ENCODE measurements around the gene SETBP1. TPM values are rescaled to one million over a fixed set of nuclear protein-coding genes. Genes with fewer than 3 reads are reported as not detected.

SETBP1 gene
- total RNA-seq, 4 donors from 2014 or later, result 16.2 to 33.6 (median 24.4) TPM

DNA sequence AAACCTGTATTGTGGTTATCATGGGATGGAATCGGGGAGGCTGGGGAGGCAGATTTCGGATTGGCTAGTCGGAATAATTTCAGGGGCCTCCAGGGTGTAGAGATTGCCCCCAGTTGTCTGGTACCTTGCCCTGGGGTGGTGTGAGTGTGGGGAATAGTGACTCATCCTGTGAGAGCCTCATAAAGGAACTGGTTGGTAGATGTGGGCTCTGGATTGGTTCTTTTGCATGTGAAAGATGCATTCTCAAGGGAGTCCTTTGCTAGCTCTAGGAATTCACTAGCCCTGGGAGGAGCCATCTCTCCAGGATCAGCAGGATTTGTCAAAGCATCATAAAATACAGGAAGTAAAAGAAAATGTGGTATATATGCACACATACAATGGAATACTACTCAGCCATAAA, 331.6 kb downstream of the SETBP1 start:
- intact Hi-C loops (cut with DNase I; ENCODE audit: low total_unique reads) (no loop called here), in situ Hi-C loops (cut with MboI; ENCODE audit: low pct_ligation_motif_present in 1 of 4, low pct_unique_long_range_greater_than_20kb in 1 of 4, low sequenced_read_pairs in 3 of 4) (no loop called here)
- Histone ChIP-seq H3K9me3 (no peaks in the 10 kb centered on the region), H3K27ac (no peak overlapping the region), H3K27me3 (no peaks in the 10 kb centered on the region), H3K36me3 (no peaks in the 10 kb centered on the region), H3K4me1 (peaks cover 2 to 15% (median 9%) of the 10 kb centered on the region in 4 donors), H3K4me3 (no peak overlapping the region)
- TF ChIP-seq POLR2AphosphoS5 (IDR thresholded peaks at IDR 0.05) (no peak), EP300 (IDR thresholded peaks at IDR 0.05; ENCODE audit: low read depth) (no peak), POLR2A (IDR thresholded peaks at IDR 0.05) (no peak)
- TF ChIP-seq, protein P1, sequence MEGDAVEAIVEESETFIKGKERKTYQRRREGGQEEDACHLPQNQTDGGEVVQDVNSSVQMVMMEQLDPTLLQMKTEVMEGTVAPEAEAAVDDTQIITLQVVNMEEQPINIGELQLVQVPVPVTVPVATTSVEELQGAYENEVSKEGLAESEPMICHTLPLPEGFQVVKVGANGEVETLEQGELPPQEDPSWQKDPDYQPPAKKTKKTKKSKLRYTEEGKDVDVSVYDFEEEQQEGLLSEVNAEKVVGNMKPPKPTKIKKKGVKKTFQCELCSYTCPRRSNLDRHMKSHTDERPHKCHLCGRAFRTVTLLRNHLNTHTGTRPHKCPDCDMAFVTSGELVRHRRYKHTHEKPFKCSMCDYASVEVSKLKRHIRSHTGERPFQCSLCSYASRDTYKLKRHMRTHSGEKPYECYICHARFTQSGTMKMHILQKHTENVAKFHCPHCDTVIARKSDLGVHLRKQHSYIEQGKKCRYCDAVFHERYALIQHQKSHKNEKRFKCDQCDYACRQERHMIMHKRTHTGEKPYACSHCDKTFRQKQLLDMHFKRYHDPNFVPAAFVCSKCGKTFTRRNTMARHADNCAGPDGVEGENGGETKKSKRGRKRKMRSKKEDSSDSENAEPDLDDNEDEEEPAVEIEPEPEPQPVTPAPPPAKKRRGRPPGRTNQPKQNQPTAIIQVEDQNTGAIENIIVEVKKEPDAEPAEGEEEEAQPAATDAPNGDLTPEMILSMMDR (IDR thresholded peaks at IDR 0.05), result no peak
- no peak for DNase-seq
- 92 to 100% methylated on average over 2 to 3 of the region's 3 CpGs for WGBS, 2 donors (ENCODE audit: low coverage in 1 of 2)

DNA sequence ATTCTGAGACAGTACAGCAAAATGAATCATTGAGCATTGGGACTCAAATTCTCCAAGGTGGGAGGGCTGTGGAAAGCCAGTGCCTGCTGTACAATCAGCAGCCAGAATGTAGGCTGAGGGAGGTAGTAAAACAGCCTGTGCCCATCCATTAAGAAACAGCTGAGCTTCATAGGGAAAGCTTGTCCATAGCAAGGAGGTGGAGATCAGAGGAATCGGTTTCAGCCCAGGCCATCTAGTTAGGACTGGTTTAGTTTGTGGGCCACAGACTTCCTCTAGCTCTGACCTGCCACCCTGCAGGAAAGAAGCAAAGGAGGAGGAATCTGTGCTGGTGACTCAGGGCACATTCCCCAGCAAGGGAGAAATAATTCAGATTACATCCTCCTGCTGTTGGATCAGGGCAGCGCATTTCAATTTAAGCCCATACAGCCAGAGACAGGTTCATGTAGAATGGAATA, 333.4 kb downstream of the SETBP1 start:
- Histone ChIP-seq H3K36me3 (no peaks in the 10 kb centered on the region), H3K27ac (peak overlapping the region in 2 of 4 donors; percentile 20 to 45), H3K4me3 (no peak overlapping the region), H3K9me3 (no peaks in the 10 kb centered on the region), H3K4me1 (peaks cover 2 to 16% (median 9%) of the 10 kb centered on the region in 4 donors), H3K27me3 (no peaks in the 10 kb centered on the region)
- in situ Hi-C loops (cut with MboI; ENCODE audit: low pct_ligation_motif_present in 1 of 4, low pct_unique_long_range_greater_than_20kb in 1 of 4, low sequenced_read_pairs in 3 of 4), result no loop called here
- WGBS, 2 donors (ENCODE audit: low coverage in 1 of 2), result 60 to 73% methylated on average over 1 to 2 of the region's 2 CpGs
- intact Hi-C loops (cut with DNase I; ENCODE audit: low total_unique reads), result no loop called here
- no peak for DNase-seq
- TF ChIP-seq EP300 (IDR thresholded peaks at IDR 0.05; ENCODE audit: low read depth), result no peak
- TF ChIP-seq, protein P1 (IDR thresholded peaks at IDR 0.05), result peak in 1 of 5 experiments; percentile 5

DNA sequence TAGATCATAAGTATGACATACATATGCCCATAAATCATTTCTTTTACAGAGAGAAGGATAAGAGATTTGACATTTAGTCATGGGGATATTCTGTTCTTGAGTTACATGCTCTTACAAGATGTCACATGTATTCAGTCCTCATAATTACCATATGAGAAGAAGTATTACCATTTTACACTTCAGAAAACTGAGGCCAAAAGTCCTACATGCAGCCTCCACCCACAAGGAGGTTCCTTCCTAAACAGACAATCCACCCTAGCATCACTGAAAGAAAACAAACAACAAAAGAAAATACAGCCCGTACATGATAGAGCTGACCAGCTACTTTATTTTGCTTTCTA, 335.1 kb downstream of the SETBP1 start:
- no peak for DNase-seq
- in situ Hi-C loops (cut with MboI; ENCODE audit: low pct_ligation_motif_present in 1 of 4, low pct_unique_long_range_greater_than_20kb in 1 of 4, low sequenced_read_pairs in 3 of 4), result no loop called here
- Histone ChIP-seq H3K27ac (peak overlapping the region; percentile 67 to 78 (median 70)), H3K27me3 (no peaks in the 10 kb centered on the region), H3K4me1 (peaks cover 2 to 16% (median 9%) of the 10 kb centered on the region in 4 donors), H3K4me3 (no peak overlapping the region), H3K9me3 (no peaks in the 10 kb centered on the region), H3K36me3 (no peaks in the 10 kb centered on the region)
- intact Hi-C loops (cut with DNase I; ENCODE audit: low total_unique reads), result no loop called here
- TF ChIP-seq POLR2A (IDR thresholded peaks at IDR 0.05) (no peak), POLR2AphosphoS5 (IDR thresholded peaks at IDR 0.05) (no peak), EP300 (IDR thresholded peaks at IDR 0.05; ENCODE audit: low read depth) (no peak)
- TF ChIP-seq, protein P1 (IDR thresholded peaks at IDR 0.05), result no peak
- WGBS, 2 donors (ENCODE audit: low coverage in 1 of 2), result 67 to 73% methylated on average over 1 of the region's 1 CpG

DNA sequence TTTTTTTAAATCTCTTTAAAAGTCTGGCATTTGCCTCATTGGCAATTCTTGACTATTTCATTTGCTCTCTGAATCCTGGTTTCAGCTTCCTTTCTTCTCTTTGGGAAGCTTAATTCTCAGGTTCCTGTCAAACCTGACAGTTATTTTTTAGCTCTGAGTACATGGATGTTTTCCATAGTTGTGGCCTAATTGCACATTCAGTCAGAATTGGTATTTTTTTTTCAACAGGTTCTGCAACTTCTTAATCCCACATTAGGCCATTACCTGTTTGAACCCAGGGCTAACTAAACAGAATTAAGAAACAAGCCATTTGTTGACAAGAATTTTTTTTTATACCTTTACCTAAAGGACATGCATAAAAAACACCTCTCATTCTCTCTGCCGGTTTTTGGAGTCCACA, 338.8 kb downstream of the SETBP1 start:
- Histone ChIP-seq H3K36me3 (no peaks in the 10 kb centered on the region), H3K4me3 (no peak overlapping the region), H3K9me3 (no peaks in the 10 kb centered on the region), H3K27ac (no peak overlapping the region), H3K4me1 (peaks cover under 1 to 21% (median 2%) of the 10 kb centered on the region in 4 donors), H3K27me3 (no peaks in the 10 kb centered on the region)
- in situ Hi-C loops (cut with MboI; ENCODE audit: low pct_ligation_motif_present in 1 of 4, low pct_unique_long_range_greater_than_20kb in 1 of 4, low sequenced_read_pairs in 3 of 4), result no loop called here
- DNase-seq, result no peak
- TF ChIP-seq EP300 (IDR thresholded peaks at IDR 0.05; ENCODE audit: low read depth) (no peak), POLR2A (IDR thresholded peaks at IDR 0.05) (no peak), POLR2AphosphoS5 (IDR thresholded peaks at IDR 0.05) (no peak)
- TF ChIP-seq, protein P1 (IDR thresholded peaks at IDR 0.05), result no peak
- WGBS, 2 donors (ENCODE audit: low coverage in 1 of 2), result 88 to 93% methylated on average over 1 of the region's 1 CpG
- intact Hi-C loops (cut with DNase I; ENCODE audit: low total_unique reads), result no loop called here
